GM19351 (cell line): ENCODE results near the gene VRK3.
"Not testable (repeated sequence)": the region's sequence is repeated elsewhere in the genome, so short reads cannot be mapped to it uniquely, and the experiment has no call there.

Source experiments
- ATAC-seq: cut with Tn5 transposase; IDR thresholded peaks from one replicate; pipeline ENCODE4 v1.9.1; 2021; ENCODE audit warnings: mild to moderate bottlenecking, moderate library complexity; ENCODE audit not compliant: unreplicated experiment

Gene VRK3

GRCh38 chr19:49958144-49958543 lies 67.0 kb downstream of the VRK3 start:
- not testable (repeated sequence) for ATAC-seq

GRCh38 chr19:49957262-49957915 lies 67.8 kb downstream of the VRK3 start:
- ATAC-seq: no peak

DNA sequence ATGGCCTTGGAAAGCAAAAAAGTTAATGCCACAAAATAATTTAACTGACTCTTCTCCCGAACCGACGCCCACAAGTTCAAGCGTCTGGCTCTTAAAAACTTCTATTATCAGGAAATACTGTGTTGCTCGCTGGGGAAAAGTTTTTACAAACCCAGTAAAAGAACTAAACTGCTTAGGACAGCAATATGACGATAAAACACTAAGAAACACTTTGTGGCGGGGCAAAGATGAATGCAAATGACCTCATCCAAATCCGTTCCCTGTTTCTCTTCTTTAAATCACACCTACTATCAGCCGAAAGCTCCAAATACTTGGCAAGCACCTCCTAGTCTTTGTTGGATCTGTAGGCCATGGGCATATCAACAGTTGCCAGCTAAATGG lies 69.1 kb downstream of the VRK3 start:
- ATAC-seq: no peak

DNA sequence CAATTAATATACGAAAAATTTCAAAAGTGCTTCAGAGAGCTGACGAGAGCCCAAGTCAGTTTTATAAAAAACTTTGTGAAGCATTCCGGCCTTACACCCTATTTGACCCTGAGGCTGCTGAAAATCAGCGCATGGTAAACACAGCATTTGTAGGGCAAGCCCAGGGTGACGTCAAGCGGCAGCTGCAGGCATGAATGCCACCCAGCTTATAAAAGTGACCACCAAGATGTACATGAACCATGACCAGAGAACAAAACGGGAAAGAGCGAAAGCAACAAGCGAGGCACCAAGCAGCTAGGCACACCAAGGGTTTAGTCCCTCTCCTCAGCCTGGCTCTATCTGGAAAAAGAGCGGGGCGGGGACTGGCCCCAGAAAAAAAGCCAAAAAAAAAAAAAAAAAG lies 70.2 kb downstream of the VRK3 start:
- ATAC-seq: no peak

DNA sequence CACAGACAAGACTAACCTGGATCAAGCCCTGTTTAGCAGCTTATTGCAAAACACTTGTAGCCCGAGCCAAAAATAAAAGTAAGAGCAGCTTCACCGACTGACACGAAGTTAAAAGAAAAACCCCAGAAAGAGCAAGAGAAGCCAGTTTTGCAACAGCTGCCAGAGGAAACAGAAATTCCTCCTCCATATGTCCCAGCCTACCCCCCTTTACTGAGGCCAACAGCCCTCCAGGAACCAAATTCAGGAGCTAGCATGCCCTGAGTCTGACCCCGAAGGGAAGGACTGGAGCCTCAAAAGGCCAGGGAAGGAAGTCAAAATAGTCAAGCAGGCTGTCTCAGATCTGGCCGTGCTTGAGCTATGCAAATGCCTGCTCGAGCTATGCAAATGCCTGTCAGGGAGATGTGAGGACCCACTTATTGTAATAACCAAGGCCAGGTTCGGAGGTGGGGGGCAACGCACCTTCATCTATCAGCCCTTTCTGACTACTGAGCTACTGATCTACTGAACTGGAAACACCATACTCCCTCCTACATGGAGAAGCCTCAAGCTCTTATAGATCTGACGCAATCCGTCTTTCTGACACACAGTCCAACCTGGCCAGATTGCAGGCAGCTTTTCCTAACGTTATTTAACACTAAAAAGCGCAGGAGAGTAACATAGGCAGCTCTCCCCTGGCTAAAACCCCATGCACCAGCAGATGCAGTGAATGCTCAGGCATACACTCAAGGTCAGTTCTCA lies 70.9 kb downstream of the VRK3 start:
- ATAC-seq: no peak

- ATAC-seq: no peak
These were observed 71.8 kb downstream of the VRK3 start for GRCh38 chr19:49953416-49953815.

DNA sequence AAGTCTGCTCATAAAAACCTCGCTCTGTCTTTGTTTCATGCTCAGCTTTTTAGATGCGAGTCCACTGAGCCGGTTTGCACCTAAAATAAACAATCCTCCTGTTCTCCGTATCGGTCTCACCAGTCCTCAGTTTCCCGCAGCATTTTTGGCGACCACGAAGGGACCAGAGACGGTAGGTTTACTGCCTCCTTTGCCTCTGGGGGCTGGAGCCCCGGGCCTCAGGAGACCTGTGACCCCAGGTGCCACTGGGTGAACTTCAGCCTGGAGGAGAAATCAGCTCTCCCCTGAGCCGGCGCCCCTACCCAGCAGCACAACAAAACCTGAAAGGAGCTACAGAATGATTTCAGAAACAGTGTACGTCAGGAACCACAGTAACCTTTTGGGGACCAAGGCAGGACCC lies 72.3 kb downstream of the VRK3 start:
- ATAC-seq: no peak

DNA sequence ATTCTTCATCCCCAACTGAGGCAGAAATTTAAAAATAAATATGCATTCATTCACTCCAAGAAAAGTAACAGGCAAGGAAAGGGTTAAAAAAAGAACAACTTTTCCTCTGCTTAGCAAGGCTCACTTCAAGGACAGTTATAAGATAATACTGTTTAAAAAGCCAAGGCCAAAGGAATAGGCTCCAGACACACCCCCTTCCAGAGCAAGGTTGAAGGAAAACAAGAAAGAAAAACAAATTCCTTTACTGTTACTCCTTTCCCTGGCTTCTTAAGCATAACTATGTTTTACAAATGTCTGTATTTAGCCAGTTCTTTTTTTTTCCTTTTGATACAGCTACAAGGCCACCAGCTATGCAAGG lies 72.7 kb downstream of the VRK3 start:
- no peak for ATAC-seq

- ATAC-seq: no peak
These were observed 73.2 kb downstream of the VRK3 start for GRCh38 chr19:49951806-49952478.

DNA sequence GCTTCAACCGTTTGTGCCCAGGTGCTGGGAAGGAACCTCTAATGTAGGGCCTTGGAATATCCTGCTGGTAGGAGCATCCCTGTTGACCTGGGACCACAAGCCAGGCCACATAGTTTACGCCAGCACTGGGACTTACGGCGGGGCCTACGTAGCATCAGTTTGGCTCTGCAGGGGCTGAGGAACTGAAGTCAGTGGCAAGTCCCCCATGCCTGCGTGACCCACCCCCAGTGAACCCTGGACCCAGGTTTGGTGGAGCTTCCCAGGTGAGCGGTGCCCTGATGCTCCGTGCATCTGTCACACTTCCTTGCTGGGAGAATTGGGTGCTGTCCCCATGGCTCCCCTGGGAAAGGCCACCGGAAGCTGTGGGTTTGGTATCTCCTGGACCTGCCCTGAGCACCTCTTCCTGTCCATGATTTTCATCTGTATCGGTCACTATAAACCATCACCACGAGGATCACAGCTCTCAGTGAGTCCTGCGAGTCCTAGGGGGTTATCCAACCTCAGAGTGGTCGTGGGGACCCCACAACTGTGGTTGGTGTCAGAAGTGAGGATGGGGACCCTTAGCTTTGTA lies 74.1 kb downstream of the VRK3 start:
- ATAC-seq: no peak

DNA sequence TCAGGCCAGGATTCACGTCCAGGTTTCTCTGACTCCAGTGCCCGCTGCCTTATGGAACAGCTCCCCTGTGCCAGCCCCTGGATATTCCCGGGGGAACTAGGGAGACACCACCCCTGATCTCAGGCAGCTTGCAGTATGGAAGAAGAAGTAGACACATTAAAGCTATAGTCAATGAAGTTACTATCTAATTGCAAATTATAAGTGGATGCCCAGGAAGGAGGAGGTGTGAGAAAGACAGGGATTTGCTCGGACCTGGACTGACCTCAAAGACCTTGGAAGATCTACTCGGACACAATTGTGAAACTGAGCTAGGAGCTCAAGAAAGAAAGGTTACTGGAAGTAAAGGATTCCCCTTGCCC lies 74.6 kb downstream of the VRK3 start:
- no peak for ATAC-seq

DNA sequence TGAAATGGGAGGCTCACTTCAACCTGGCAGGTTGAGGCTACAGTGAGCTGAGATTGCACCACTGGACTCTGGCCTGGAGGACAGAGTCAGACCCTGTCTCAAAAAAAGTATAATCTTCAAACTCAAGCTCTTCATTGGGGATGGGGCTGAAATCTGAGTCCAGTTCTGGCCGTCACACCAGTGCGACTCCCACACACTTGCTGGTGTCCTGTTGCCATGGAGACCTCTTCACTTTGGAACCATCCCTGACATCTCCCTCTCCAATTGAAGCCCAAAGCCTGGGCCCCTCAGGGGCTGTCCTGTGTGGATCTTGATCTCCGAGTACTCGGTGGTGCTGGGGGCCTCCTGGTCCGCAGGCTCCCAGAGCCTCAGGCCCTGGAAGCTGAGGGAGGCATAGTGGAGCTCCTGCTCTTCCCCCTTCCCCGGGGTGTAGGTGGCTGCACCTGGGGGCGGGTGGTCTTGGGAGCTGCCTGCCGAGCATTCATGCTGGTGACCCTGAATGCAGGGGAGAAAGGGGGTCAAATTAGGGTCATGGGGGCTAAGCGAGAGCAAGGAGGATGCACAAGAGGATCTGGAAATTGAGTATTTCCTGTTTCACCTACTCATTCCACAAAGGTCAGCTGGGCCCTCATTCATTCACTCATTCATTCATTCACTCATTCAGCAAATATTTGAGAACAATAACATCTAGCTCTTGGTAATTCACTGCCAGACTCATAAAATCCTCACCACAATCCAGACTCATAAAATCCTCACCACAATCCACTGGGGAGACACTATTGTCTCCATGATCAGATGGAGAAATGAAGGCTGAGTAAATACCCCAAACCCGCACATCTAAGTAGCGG lies 75.2 kb downstream of the VRK3 start:
- ATAC-seq: no peak

- no peak for ATAC-seq
These were observed 78.8 kb downstream of the VRK3 start for GRCh38 chr19:49946415-49946814.

DNA sequence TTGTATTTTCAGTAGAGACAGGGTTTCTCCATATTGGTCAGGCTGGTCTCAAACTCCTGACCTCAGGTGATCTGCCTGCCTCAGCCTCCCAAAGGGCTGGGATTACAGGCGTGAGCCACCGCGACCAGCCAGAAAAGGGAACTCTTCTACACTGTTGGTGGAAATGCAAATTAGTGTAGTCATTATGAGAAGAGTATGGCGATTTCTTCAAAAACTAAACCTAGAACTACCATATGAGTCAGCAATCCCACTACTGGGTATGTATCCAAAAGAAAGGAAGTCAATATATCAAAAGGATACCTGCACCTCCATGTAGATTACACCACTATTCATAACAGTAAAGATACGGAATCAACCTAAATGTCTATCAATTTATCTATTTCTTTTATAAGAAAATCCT lies 80.6 kb downstream of the VRK3 start:
- not testable (repeated sequence) for ATAC-seq

DNA sequence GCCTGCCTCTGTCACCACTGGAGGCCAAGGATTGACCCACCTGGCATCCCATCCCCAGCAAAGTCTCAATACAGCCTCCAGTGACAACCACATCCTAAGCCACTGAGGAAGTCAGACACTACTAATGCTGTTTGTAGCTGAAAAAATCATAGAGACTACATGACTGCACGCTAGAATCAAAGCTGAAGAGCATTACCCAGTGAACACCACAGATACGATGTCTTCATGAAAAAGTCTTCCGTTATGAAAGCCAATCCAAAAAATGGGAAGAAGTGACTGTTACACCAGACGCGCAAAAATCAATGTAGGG lies 84.7 kb downstream of the VRK3 start:
- no peak for ATAC-seq

DNA sequence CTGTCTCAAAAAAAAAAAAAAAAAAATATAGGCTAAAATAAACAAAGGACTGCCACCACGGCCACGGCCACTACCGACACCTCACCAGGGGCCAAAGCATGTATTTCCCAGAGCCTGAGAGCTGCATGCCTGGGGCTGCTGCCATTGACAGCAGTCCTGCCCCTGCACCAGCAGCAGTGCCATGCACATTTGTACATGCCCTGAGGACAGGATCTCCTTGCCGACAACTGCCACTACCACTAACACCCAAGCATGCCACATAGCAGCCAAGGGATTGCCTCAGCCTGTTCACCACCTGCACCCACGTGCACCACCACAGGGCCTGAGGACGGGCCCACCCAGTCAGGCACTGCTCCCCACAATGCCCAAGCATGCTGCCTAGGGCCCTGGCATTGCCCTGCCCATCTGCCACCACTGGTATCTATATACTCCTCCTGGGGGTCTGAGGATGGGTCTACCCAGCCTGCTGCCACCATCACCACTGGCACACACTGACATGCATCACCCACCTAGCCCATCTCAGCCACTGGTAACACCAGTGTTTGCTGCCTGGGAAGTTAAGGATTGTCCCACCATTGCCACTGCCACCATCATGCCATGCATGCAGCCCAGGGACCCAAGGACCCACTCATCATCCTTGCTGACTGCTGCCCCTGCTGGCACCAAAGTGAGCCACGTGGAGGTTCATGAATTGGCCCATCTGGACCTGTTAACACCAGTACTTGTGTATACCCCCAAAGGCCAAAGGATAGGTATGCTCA lies 85.3 kb downstream of the VRK3 start:
- no peak for ATAC-seq

DNA sequence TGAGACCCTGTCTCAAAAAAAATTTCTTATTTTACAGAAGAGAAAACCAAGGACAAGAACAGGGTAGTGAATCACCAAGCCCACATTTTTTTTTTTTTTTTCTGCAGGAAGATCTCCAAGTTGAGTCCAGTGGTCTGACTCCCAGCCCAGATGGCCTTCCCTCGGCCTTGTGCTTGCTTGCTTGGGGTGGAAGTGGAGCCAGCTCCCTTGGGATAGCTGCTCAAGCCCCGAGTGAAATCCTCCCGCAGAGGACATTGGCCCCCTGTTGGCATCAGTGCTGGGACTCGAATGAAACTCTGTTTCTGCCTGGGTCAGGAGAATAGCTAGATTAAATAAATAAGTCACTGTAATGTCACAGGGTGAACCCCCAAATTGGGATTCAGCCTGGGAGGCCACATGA lies 86.5 kb downstream of the VRK3 start:
- no peak for ATAC-seq

DNA sequence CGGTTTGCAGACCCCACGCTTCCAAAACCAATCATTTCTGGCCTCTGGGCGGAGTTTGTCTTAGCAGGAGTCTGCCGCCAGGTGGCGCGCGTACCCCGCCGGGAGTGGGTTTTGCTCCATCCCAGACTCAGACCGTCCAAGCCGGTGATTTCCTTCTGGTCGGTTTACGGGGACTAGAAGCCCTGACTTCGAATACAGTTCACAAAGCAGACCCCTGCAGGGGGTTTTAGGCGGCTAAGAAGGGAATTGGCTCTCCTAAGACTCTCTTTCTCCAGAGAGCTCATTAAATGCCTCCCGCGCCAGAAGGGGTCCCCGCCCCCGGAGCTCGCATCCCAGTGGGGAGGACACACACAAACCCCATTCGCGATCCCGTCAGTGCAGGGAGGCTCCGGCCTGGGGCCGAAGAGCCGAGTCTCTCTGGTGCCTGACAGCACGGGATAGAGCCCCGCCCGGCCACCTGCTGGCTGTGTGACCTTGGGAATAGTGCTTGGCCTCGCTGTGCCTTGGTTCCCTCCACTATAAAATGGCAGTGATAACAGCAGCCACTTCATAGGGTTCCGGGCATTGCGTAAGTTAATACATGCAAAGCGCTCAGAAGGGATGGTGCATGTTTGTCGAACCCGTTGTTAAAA lies 87.3 kb downstream of the VRK3 start:
- no peak for ATAC-seq

DNA sequence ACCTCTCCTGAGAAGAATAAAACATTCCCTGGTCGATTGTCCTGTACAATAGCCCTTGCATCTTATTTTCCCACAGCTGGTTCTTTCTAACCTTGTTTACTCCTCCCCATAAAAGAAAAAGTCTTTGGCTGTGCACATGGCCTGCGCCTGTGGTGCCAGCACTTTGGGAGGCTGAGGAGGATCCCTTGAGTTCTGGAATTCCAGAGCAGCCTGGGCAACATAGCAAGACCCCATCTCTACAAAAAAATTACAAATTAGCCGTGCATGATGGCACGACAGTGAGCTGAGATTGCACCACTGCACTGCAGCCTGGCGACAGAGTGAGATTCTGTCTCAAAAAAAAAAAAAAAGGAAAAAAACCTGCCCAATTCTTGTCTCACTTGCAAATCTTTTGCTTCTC lies 88.6 kb downstream of the VRK3 start:
- no peak for ATAC-seq

DNA sequence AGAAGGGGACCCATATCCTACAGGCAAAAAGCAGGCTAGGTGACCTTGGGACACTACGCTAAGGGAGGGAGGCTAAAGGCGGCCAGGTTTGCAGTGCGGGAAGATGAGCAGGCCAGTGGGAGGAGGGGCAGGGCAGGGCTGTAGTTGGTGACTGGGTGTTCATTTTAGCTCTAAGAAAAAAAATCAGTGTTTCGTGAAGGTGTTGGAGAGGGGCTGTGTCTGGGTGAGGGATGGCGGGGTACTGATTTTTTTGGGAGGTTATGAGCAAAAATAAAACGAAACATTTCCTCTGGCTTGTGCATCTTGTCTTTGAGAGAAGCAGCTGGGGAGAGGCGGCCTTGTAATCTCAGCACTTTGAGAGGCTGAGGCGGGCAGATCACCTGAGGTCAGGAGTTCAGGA lies 91.5 kb downstream of the VRK3 start:
- no peak for ATAC-seq
